Measurements from ENCODE around the gene ZZZ3. TPM values are rescaled to one million over a fixed set of nuclear protein-coding genes. Genes with fewer than 3 reads are reported as not detected.

The ZZZ3 gene
- polyA plus RNA-seq, 1 of the 3 experiments (the other 2 are of a cell fraction) = 14.2 TPM

DNA sequence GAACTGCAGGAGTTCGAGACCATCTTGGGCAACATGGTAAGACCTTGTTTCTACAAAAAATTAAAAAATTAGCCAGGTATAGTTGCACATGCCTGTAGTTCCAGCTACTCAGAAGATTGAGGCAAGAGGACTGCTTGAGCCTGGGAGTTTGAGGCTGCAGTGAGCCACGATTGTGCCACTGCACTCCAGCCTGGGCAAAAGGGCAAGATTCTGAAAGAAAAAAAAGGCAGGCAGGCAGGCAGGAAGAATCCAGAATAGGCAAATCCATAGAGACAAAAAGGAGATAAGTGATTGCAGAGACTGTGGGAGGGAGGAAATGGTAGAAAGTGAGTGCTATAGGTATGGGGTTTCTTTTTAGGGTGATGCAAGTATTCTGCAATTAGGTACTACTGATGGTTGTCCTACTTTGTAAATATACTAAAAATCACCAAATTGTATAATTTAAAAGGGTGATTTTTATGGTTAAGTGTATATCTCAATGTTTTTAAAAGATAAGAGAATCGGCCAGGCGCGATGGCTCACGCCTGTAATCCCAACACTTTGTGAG, 29.4 kb downstream of the ZZZ3 start:
- Histone ChIP-seq H3K36me3 (replicated peaks in 1 of 2; ENCODE audit: control insufficient read depth in 1 of 2, insufficient read depth in 2 of 2, low read length in 1 of 2) (peaks cover 0 to 35% of the 10 kb centered on the region in 2 experiments), H2AFZ (ENCODE audit: low read depth) (no peak overlapping the region), H4K20me1 (ENCODE audit: insufficient read depth) (peaks cover 15% of the 10 kb centered on the region; the same call in 1 of the 2 replicates), H3K79me2 (ENCODE audit: insufficient read depth) (peaks cover 100% of the 10 kb centered on the region), H3K27ac (ENCODE audit: low read depth in 2 of 2, low read length in 1 of 2) (no peak overlapping the region), H3K4me3 (ENCODE audit: low read depth in 2 of 2, low read length in 1 of 2) (no peak overlapping the region), H3K4me1 (ENCODE audit: control insufficient read depth in 1 of 2, insufficient read depth in 2 of 2, low read depth in 1 of 2, low read length in 1 of 2) (0 out of 4 replicates have a peak, but pooled peaks cover 0 to 3% of the 10 kb centered on the region in 2 experiments), H3K4me2 (no peak overlapping the region), H3K9me3 (peaks cover 26% of the 10 kb centered on the region; the same call in 1 of the 2 replicates), H3F3A (replicated peaks; ENCODE audit: insufficient read depth) (peaks cover 27% of the 10 kb centered on the region), H3K9ac (no peak overlapping the region), H3K27me3 (ENCODE audit: insufficient read depth) (no peaks in the 10 kb centered on the region), H3K9me2 (no peaks in the 10 kb centered on the region)
- POLR2A ChIA-PET = no interaction called here
- CTCF ChIA-PET = no interaction called here
- DNase-seq = no peak
- TF ChIP-seq EZH2phosphoT487 (IDR thresholded peaks at IDR 0.05; ENCODE audit: borderline replicate concordance, low read depth) = no peak
- TF ChIP-seq, protein P1, sequence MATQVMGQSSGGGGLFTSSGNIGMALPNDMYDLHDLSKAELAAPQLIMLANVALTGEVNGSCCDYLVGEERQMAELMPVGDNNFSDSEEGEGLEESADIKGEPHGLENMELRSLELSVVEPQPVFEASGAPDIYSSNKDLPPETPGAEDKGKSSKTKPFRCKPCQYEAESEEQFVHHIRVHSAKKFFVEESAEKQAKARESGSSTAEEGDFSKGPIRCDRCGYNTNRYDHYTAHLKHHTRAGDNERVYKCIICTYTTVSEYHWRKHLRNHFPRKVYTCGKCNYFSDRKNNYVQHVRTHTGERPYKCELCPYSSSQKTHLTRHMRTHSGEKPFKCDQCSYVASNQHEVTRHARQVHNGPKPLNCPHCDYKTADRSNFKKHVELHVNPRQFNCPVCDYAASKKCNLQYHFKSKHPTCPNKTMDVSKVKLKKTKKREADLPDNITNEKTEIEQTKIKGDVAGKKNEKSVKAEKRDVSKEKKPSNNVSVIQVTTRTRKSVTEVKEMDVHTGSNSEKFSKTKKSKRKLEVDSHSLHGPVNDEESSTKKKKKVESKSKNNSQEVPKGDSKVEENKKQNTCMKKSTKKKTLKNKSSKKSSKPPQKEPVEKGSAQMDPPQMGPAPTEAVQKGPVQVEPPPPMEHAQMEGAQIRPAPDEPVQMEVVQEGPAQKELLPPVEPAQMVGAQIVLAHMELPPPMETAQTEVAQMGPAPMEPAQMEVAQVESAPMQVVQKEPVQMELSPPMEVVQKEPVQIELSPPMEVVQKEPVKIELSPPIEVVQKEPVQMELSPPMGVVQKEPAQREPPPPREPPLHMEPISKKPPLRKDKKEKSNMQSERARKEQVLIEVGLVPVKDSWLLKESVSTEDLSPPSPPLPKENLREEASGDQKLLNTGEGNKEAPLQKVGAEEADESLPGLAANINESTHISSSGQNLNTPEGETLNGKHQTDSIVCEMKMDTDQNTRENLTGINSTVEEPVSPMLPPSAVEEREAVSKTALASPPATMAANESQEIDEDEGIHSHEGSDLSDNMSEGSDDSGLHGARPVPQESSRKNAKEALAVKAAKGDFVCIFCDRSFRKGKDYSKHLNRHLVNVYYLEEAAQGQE (IDR thresholded peaks at IDR 0.05; ENCODE audit: low read depth, low read length) = no peak
- no peak for TF ChIP-seq TAF1 (IDR thresholded peaks at IDR 0.05; ENCODE audit: borderline replicate concordance, low read depth, low read length)
- TF ChIP-seq, protein P2, sequence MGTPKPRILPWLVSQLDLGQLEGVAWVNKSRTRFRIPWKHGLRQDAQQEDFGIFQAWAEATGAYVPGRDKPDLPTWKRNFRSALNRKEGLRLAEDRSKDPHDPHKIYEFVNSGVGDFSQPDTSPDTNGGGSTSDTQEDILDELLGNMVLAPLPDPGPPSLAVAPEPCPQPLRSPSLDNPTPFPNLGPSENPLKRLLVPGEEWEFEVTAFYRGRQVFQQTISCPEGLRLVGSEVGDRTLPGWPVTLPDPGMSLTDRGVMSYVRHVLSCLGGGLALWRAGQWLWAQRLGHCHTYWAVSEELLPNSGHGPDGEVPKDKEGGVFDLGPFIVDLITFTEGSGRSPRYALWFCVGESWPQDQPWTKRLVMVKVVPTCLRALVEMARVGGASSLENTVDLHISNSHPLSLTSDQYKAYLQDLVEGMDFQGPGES (IDR thresholded peaks at IDR 0.05; ENCODE audit: low read depth, low read length) = no peak
- TF ChIP-seq FOSL2 (IDR thresholded peaks at IDR 0.05; ENCODE audit: borderline replicate concordance, low read depth) = no peak
- no peak for TF ChIP-seq EP300 (IDR thresholded peaks at IDR 0.05; ENCODE audit: borderline replicate concordance in 1 of 2, low read depth in 1 of 2, low read length in 1 of 2)
- TF ChIP-seq TEAD4 (IDR thresholded peaks at IDR 0.05; ENCODE audit: borderline replicate concordance, insufficient read depth) = no peak
- no peak for TF ChIP-seq FOXM1 (IDR thresholded peaks at IDR 0.05; ENCODE audit: low read depth)
- TF ChIP-seq ELF1 (IDR thresholded peaks at IDR 0.05) = no peak
- TF ChIP-seq, protein P3, sequence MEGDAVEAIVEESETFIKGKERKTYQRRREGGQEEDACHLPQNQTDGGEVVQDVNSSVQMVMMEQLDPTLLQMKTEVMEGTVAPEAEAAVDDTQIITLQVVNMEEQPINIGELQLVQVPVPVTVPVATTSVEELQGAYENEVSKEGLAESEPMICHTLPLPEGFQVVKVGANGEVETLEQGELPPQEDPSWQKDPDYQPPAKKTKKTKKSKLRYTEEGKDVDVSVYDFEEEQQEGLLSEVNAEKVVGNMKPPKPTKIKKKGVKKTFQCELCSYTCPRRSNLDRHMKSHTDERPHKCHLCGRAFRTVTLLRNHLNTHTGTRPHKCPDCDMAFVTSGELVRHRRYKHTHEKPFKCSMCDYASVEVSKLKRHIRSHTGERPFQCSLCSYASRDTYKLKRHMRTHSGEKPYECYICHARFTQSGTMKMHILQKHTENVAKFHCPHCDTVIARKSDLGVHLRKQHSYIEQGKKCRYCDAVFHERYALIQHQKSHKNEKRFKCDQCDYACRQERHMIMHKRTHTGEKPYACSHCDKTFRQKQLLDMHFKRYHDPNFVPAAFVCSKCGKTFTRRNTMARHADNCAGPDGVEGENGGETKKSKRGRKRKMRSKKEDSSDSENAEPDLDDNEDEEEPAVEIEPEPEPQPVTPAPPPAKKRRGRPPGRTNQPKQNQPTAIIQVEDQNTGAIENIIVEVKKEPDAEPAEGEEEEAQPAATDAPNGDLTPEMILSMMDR (IDR thresholded peaks at IDR 0.05) = no peak
- no peak for TF ChIP-seq FOXJ3 (CRISPR knock-in tag; IDR thresholded peaks at IDR 0.05)
- TF ChIP-seq RFX5 (IDR thresholded peaks at IDR 0.05; ENCODE audit: low read length) = no peak
- no peak for TF ChIP-seq RAD21 (IDR thresholded peaks at IDR 0.05; ENCODE audit: low read length)
- no peak for TF ChIP-seq POLR2AphosphoS5 (IDR thresholded peaks at IDR 0.05; ENCODE audit: low read depth, low read length)
- TF ChIP-seq JUND (IDR thresholded peaks at IDR 0.05) = no peak
- no peak for TF ChIP-seq MXI1 (IDR thresholded peaks at IDR 0.05; ENCODE audit: low read depth, low read length)
- no peak for TF ChIP-seq CHD2 (IDR thresholded peaks at IDR 0.05; ENCODE audit: low read length, partially characterized antibody)
- TF ChIP-seq, protein P4, sequence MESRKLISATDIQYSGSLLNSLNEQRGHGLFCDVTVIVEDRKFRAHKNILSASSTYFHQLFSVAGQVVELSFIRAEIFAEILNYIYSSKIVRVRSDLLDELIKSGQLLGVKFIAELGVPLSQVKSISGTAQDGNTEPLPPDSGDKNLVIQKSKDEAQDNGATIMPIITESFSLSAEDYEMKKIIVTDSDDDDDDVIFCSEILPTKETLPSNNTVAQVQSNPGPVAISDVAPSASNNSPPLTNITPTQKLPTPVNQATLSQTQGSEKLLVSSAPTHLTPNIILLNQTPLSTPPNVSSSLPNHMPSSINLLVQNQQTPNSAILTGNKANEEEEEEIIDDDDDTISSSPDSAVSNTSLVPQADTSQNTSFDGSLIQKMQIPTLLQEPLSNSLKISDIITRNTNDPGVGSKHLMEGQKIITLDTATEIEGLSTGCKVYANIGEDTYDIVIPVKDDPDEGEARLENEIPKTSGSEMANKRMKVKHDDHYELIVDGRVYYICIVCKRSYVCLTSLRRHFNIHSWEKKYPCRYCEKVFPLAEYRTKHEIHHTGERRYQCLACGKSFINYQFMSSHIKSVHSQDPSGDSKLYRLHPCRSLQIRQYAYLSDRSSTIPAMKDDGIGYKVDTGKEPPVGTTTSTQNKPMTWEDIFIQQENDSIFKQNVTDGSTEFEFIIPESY (IDR thresholded peaks at IDR 0.05; ENCODE audit: borderline replicate concordance, low read depth) = no peak
- TF ChIP-seq YY1 (IDR thresholded peaks at IDR 0.05; ENCODE audit: low read depth) = no peak
- no peak for TF ChIP-seq SIN3A (IDR thresholded peaks at IDR 0.05; ENCODE audit: borderline replicate concordance, low read depth, low read length)
- 94% methylated on average over 6 of the region's 6 CpGs for WGBS (ENCODE audit: low lambda C conversion rate)

Measured in SK-N-SH (cell line).